Measurements from ENCODE around the gene OR51S1. TPM values are rescaled to one million over a fixed set of nuclear protein-coding genes. Genes with fewer than 3 reads are reported as not detected.

The OR51S1 gene, protein sequence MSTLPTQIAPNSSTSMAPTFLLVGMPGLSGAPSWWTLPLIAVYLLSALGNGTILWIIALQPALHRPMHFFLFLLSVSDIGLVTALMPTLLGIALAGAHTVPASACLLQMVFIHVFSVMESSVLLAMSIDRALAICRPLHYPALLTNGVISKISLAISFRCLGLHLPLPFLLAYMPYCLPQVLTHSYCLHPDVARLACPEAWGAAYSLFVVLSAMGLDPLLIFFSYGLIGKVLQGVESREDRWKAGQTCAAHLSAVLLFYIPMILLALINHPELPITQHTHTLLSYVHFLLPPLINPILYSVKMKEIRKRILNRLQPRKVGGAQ
- not detected in 2 replicates for total RNA-seq (2013; cell fraction: nucleolus; rRNA removed)
- total RNA-seq (2014; rRNA removed) (not detected in 2 replicates), total RNA-seq (2014; rRNA removed; fragmentation: Illumina TruSeq; extraction: Trizol) (not detected in 2 replicates), total RNA-seq (2021) (not detected in 2 replicates), polyA plus RNA-seq (2011; rRNA removed) (not detected in 2 replicates), polyA plus RNA-seq (2014; fragmentation: Illumina TruSeq; extraction: Trizol) (not detected in 2 replicates), polyA plus RNA-seq (2014; fragmentation: Nextera tagmentation; extraction: Ambion mirVana) (not detected), polyA plus RNA-seq (2014; rRNA removed) (not detected in 2 replicates), polyA plus RNA-seq (2016; fragmentation: Nextera tagmentation; extraction: Ambion mirVana) (not detected), polyA minus RNA-seq (2011; rRNA and poly(A)+ RNA removed) (not detected in 2 replicates), Bru-seq, nascent RNA (not detected), BruChase-seq, experiment 1, labeled RNA remaining after a 6-hour chase (not detected), BruChase-seq, experiment 2, labeled RNA remaining after a 2-hour chase (not detected)
- polyA plus RNA-seq (2011; ENCODE audit: low read depth): not detected
- polyA plus RNA-seq (2011; cell fraction: cytosol; rRNA removed): not detected in 2 replicates
- not detected in 2 replicates for polyA plus RNA-seq (2011; cell fraction: nucleus; rRNA removed)
- not detected in 2 replicates for polyA plus RNA-seq (2012)
- not detected in 2 replicates for polyA minus RNA-seq (2011; cell fraction: cytosol; rRNA and poly(A)+ RNA removed)
- polyA minus RNA-seq (2011; cell fraction: nucleus; rRNA and poly(A)+ RNA removed): not detected in 2 replicates
- long read RNA-seq, experiment 1: 0 reads
- long read RNA-seq, experiment 2: 0 reads

DNA sequence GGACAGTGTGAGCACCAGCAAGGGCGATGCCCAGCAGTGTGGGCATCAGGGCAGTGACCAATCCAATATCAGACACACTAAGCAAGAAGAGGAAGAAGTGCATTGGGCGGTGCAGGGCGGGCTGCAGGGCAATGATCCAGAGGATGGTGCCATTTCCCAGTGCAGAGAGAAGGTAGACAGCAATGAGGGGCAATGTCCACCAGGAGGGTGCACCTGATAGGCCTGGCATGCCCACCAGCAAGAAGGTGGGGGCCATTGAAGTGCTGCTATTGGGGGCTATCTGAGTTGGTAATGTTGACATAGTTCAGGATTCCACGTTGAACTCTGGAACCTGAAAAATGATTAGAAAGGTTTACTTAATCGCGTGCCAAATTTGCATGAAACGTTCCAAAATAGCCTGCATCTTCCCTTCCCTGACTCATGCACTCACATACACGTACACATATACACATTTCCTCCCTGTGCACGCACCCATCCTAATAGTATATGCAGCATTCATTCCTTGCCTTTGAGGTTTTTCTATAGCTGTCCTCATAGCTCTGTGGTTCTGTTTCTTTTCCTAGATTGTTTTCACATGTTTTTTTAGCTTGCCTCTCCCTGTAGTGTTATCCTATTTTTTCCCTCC lies at the start of gene OR51S1:
OR51S1 (minus strand) TSS at position 301 of the 625 bp plus-strand sequence; CDS start at position 301, 0 bp downstream.
- Histone ChIP-seq H2AFZ (ENCODE audit: control insufficient read depth, low read depth, low read length) (no peak within 1 kb of the TSS), H3K4me1 (ENCODE audit: control insufficient read depth, insufficient read depth, low read length) (no peaks in the 10 kb centered on the region), H3K4me3 (no peak within 1 kb of the TSS), H3K9me3 (replicated peaks; ENCODE audit: control insufficient read depth, insufficient read depth, low read length) (no peaks in the 10 kb centered on the region), H3K9ac (ENCODE audit: control insufficient read depth, insufficient read depth, low read length) (no peak within 1 kb of the TSS), H3K27me3 (replicated peaks in 1 of 2; ENCODE audit: control insufficient read depth in 2 of 2, insufficient read depth in 2 of 2, low read length in 1 of 2) (no peaks in the 10 kb centered on the region), H3K36me3 (ENCODE audit: control insufficient read depth in 2 of 2, insufficient read depth in 2 of 2, low read length in 1 of 2) (no peaks in the 10 kb centered on the region), H3K4me2 (ENCODE audit: control insufficient read depth, insufficient read depth) (no peak within 1 kb of the TSS), H3K79me2 (ENCODE audit: control insufficient read depth, insufficient read depth, low read length) (no peaks in the 10 kb centered on the region), H4K20me1 (ENCODE audit: control insufficient read depth, insufficient read depth) (no peaks in the 10 kb centered on the region), H3K27ac (ENCODE audit: control insufficient read depth, insufficient read depth) (no peak within 1 kb of the TSS)
- BruUV-seq (replicated peaks): no TSS peak
- ATAC-seq (no peak), FAIRE-seq (no peak), DNase-seq (ENCODE audit: low read depth, low spot score) (no peak)
- WGBS (ENCODE audit: insufficient coverage, insufficient replicate concordance, low lambda C conversion rate, missing lambda C conversion rate): 27% methylated on average over 9 of the region's 9 CpGs
- CTCF ChIA-PET: interaction anchor here (1.0 kb wide), 1 partner anchor 55 kb away, joined by 3 read pairs; no protein-coding TSS in a partner anchor
- intact Hi-C loops (cut with micrococcal nuclease; ENCODE audit: unreplicated experiment) (no loop called here), in situ Hi-C loops (cut with MboI) (no loop called here)
- POLR2A ChIA-PET: no interaction called here
- SMC1A ChIA-PET (ENCODE audit: uncharacterized antibody, unreplicated experiment): no interaction called here
- RAD21 ChIA-PET (ENCODE audit: unreplicated experiment): no interaction called here
- TF ChIP-seq MEF2A (IDR thresholded peaks at IDR 0.05; ENCODE audit: insufficient read depth, low read depth, low read length) (no peak), FOXM1 (IDR thresholded peaks at IDR 0.05; ENCODE audit: low read depth, low read length) (no peak), ASH2L (IDR thresholded peaks at IDR 0.05; ENCODE audit: borderline replicate concordance, low read depth) (no peak), YBX1 (IDR thresholded peaks at IDR 0.05) (no peak), EED (IDR thresholded peaks at IDR 0.05; ENCODE audit: low read depth) (no peak), MYB (IDR thresholded peaks at IDR 0.05; ENCODE audit: borderline replicate concordance, low read depth, low read length) (no peak), TCF12 (IDR thresholded peaks at IDR 0.05; ENCODE audit: low read depth, low read length) (no peak), STAT3 (IDR thresholded peaks at IDR 0.05; ENCODE audit: low read depth, low read length) (no peak)
- TF ChIP-seq, protein P1, sequence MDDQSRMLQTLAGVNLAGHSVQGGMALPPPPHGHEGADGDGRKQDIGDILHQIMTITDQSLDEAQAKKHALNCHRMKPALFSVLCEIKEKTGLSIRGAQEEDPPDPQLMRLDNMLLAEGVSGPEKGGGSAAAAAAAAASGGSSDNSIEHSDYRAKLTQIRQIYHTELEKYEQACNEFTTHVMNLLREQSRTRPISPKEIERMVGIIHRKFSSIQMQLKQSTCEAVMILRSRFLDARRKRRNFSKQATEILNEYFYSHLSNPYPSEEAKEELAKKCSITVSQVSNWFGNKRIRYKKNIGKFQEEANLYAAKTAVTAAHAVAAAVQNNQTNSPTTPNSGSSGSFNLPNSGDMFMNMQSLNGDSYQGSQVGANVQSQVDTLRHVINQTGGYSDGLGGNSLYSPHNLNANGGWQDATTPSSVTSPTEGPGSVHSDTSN (IDR thresholded peaks at IDR 0.05; ENCODE audit: insufficient replicate concordance, low read depth, low read length): no peak
- TF ChIP-seq, protein P2, sequence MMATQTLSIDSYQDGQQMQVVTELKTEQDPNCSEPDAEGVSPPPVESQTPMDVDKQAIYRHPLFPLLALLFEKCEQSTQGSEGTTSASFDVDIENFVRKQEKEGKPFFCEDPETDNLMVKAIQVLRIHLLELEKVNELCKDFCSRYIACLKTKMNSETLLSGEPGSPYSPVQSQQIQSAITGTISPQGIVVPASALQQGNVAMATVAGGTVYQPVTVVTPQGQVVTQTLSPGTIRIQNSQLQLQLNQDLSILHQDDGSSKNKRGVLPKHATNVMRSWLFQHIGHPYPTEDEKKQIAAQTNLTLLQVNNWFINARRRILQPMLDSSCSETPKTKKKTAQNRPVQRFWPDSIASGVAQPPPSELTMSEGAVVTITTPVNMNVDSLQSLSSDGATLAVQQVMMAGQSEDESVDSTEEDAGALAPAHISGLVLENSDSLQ (IDR thresholded peaks at IDR 0.05): no peak
- TF ChIP-seq, protein P3, sequence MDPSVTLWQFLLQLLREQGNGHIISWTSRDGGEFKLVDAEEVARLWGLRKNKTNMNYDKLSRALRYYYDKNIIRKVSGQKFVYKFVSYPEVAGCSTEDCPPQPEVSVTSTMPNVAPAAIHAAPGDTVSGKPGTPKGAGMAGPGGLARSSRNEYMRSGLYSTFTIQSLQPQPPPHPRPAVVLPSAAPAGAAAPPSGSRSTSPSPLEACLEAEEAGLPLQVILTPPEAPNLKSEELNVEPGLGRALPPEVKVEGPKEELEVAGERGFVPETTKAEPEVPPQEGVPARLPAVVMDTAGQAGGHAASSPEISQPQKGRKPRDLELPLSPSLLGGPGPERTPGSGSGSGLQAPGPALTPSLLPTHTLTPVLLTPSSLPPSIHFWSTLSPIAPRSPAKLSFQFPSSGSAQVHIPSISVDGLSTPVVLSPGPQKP (IDR thresholded peaks at IDR 0.05; ENCODE audit: low read depth, low read length): no peak
- TF ChIP-seq, protein P4, sequence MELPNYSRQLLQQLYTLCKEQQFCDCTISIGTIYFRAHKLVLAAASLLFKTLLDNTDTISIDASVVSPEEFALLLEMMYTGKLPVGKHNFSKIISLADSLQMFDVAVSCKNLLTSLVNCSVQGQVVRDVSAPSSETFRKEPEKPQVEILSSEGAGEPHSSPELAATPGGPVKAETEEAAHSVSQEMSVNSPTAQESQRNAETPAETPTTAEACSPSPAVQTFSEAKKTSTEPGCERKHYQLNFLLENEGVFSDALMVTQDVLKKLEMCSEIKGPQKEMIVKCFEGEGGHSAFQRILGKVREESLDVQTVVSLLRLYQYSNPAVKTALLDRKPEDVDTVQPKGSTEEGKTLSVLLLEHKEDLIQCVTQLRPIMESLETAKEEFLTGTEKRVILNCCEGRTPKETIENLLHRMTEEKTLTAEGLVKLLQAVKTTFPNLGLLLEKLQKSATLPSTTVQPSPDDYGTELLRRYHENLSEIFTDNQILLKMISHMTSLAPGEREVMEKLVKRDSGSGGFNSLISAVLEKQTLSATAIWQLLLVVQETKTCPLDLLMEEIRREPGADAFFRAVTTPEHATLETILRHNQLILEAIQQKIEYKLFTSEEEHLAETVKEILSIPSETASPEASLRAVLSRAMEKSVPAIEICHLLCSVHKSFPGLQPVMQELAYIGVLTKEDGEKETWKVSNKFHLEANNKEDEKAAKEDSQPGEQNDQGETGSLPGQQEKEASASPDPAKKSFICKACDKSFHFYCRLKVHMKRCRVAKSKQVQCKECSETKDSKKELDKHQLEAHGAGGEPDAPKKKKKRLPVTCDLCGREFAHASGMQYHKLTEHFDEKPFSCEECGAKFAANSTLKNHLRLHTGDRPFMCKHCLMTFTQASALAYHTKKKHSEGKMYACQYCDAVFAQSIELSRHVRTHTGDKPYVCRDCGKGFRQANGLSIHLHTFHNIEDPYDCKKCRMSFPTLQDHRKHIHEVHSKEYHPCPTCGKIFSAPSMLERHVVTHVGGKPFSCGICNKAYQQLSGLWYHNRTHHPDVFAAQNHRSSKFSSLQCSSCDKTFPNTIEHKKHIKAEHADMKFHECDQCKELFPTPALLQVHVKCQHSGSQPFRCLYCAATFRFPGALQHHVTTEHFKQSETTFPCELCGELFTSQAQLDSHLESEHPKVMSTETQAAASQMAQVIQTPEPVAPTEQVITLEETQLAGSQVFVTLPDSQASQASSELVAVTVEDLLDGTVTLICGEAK (IDR thresholded peaks at IDR 0.05; ENCODE audit: borderline replicate concordance): no peak
